ENCODE data around the gene SPIB.

DNA sequence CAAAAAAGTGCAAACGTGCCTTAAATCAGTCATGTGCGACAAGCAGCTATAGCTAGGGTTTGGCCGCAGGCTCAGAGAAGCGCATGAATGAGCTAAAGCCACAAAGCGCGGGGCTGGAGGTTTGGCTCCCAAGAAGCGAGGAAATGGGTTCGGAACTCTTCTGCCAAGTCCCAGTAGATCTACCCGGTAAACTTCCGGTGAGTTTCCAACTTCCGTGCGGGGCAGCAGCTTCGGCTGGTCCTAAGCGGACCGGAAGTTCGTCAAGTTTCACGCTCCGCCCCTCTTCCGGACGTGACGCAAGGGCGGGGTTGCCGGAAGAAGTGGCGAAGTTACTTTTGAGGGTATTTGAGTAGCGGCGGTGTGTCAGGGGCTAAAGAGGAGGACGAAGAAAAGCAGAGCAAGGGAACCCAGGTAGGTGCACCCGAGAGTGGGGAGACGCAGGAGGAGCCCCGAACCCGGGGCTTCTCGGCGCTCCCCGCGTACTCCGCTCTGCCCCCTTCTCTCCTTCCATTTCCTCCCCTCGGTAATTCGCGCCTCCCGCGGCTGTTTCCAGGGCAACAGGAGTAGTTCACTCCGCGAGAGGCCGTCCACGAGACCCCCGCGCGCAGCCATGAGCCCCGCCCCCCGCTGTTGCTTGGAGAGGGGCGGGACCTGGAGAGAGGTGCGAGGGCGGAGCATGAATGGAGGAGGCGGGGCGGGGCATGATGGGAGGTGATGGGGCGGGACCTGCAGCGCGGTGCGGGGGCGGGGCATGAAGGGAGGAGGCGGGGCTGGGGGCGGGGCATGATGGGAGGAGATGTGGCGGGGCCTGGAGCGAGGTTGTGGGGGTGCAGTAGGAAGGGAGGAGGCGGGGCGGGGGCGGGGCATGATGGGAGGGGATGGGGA is 42.3 kb upstream of the SPIB start, which contains the start of gene NR1H2:
- TF ChIP-seq CTCF (optimal IDR thresholded peaks at IDR 0.05 in 1 of 3, IDR thresholded peaks at IDR 0.05 in 1 of 3, conservative IDR thresholded peaks at IDR 0.05 in 1 of 3; ENCODE audit: extremely low read depth in 1 of 3, insufficient read depth in 2 of 3, low read length in 3 of 3) (no peak), EZH2 (IDR thresholded peaks at IDR 0.05; ENCODE audit: low read length) (no peak)
